GM06990 (cell line): ENCODE results near the gene ANKMY1.

ENCODE experiments used
- DNase-seq: peaks from one replicate; pipeline ENCODE4 v3.0.0-alpha.2; 2011; ENCODE audit not compliant: insufficient read length; ENCODE audit errors: extremely low read depth
- H3K27me3 ChIP-seq: replicated peaks from 2 replicates; pipeline ENCODE4 v1.6.0; 2011; ENCODE audit warnings: low read length; ENCODE audit not compliant: control insufficient read depth, insufficient read depth
- H3K36me3 ChIP-seq: 2 replicates; pipeline ENCODE4 v1.5.1; 2011; ENCODE audit warnings: low read length; ENCODE audit not compliant: control insufficient read depth, insufficient read depth
- H3K4me3 ChIP-seq: replicated peaks from 2 replicates; pipeline ENCODE4 v1.5.1; 2011; ENCODE audit warnings: low read depth, mild to moderate bottlenecking, control low read depth, low read length
- CTCF ChIP-seq: IDR thresholded peaks from 2 replicates; pipeline ENCODE4 v1.5.1; 2011; ENCODE audit warnings: low read length, control low read depth, mild to moderate bottlenecking, inconsistent platforms; ENCODE audit not compliant: insufficient read depth, poor library complexity, severe bottlenecking

Gene ANKMY1

GRCh38 chr2:240581811-240582210 is 24.0 kb upstream of the ANKMY1 start:
- H3K36me3 ChIP-seq = peaks cover 18% of the 10 kb centered on the region
- TF ChIP-seq CTCF = no peak
- no peak overlapping the region for H3K4me3 ChIP-seq
- no peak for DNase-seq
- no peaks in the 10 kb centered on the region for H3K27me3 ChIP-seq

DNA sequence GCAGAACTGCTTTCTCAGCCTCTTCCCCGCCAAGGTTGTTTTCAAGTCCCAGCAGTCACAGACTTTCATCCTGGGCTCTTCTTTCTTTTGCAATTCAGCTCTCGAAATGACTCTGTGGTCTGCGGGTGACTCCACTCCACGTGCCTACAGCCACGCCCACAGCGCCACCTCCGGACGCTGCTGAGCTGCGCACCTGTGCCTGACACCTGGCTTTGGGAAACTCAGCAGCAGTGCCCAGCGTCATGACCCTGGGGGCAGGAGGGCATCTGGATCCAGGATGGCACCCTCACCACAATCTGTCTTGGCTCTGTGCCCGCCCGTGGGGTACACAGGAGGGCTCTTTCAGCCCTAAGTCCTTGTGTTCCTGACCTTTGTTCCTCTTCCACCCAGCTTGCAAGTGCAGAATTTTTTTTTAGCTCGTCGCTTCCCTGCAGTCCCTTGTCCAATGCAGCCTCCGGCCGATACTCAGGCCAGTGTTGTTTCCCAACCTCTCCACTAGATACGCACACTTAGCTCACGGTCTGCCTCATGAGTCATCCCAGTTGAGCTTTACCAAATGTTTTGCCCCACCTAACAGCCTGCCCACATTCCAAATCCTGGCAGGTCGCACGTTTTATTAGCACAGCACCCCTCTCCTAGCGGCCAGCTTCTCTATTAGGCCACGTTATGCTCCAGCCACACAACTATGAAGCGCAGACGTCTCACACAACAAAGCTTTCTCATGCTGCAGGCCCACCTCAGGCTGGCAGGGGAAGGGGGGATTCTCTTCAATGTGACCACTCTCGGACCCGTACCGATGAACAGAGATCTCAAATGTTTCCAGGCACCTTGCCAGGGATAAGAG is 22.2 kb upstream of the ANKMY1 start:
- Histone ChIP-seq H3K27me3 (no peaks in the 10 kb centered on the region), H3K36me3 (peaks cover 34% of the 10 kb centered on the region), H3K4me3 (no peak overlapping the region)
- TF ChIP-seq CTCF = peak; percentile 82
- peak; percentile 88 for DNase-seq

DNA sequence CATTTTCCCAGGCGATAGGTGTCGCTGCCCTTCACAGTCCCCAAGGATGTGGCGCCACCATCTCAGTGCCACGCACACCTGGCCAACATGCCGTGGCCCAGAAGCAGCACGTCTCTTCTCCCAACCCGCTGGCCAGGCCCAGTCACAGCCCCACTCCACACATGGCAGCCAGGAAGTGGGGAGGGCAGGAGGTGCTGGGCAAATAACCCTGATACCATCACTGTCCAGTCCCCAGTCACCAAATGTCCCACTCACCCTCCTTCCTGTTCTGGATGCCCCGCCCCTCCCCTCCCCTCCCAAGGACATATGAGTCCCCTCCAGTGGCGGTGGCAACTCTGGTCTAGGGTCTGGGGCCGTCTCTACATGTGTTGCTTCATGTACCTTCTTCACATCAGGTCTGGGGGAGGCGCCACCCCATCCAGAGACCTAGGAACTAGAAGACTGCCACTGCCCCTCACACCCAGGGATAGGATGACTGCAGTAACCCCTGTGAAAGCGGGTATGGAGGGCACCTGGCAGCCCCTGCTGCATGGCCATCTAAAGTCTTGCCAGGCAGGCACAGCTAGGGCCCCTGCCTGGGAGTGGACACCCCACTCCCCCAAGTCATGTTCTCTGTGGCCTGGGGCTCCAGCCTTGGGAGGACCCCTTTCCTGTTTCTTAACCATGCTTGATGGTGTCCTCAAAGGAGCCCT is 21.4 kb upstream of the ANKMY1 start:
- H3K36me3 ChIP-seq = peaks cover 41% of the 10 kb centered on the region
- peak; percentile 43 for DNase-seq
- H3K4me3 ChIP-seq = no peak overlapping the region
- H3K27me3 ChIP-seq = no peaks in the 10 kb centered on the region
- no peak for TF ChIP-seq CTCF

DNA sequence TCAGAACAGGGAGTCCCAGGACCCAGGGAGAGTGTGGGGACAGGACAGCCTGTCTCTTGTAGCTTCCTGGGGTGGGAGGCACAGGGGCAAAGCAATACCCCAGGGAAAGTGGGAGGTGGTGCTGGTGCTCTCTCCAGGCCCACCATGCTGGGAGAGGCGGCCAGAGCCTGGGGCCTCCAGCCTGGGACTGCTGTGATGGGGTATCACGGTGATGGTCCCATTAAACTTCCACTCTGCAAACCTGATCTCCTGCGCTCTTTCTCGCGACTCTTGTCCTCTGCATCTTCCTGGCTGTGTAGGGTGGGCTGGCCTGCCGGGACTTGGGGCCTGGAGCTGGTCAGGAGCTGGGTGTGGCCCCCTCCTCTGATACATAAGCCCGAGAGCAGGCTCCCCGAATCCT is 20.7 kb upstream of the ANKMY1 start:
- Histone ChIP-seq H3K27me3 (no peaks in the 10 kb centered on the region), H3K36me3 (peaks cover 41% of the 10 kb centered on the region), H3K4me3 (no peak overlapping the region)
- no peak for DNase-seq
- no peak for TF ChIP-seq CTCF

- Histone ChIP-seq H3K4me3 (no peak overlapping the region), H3K36me3 (peaks cover 40% of the 10 kb centered on the region)
- no peak for DNase-seq
Measured at GRCh38 chr2:240578110-240578450, 20.3 kb upstream of the ANKMY1 start.

More at GRCh38 chr2:240578110-240578450, 20.3 kb upstream of the ANKMY1 start:
- H3K27me3 ChIP-seq = no peaks in the 10 kb centered on the region
- no peak for TF ChIP-seq CTCF
